Activated CD4-positive, alpha-beta T cell treated with anti-CD3 and anti-CD28 coated beads, Interleukin-2, amount 50 U/mL, for 24 hours (primary cell): ENCODE results near the gene KDM4B.

Source experiments
- DNase-seq, 2 donors: peaks; one replicate each; pipeline ENCODE4 v3.0.0-alpha.2; 2020; ENCODE audit warnings: low read depth in 1 of 2, low spot score in 1 of 2

The KDM4B gene

GRCh38 chr19:5103812-5104410 lies 135.0 kb downstream of the KDM4B start:
- DNase-seq = no peak

GRCh38 chr19:5104871-5105351 lies 136.0 kb downstream of the KDM4B start:
- no peak for DNase-seq

GRCh38 chr19:5106191-5106726 lies 137.3 kb downstream of the KDM4B start:
- no peak for DNase-seq

- no peak for DNase-seq
Observed at GRCh38 chr19:5106971-5107370, 138.1 kb downstream of the KDM4B start.

GRCh38 chr19:5107432-5108122 lies 138.7 kb downstream of the KDM4B start:
- DNase-seq = no peak

- no peak for DNase-seq
Observed at GRCh38 chr19:5108123-5108596, 139.2 kb downstream of the KDM4B start.

- no peak for DNase-seq
Observed at GRCh38 chr19:5108866-5109265, 140.0 kb downstream of the KDM4B start.

GRCh38 chr19:5109560-5109959 lies 140.6 kb downstream of the KDM4B start:
- no peak for DNase-seq

GRCh38 chr19:5110546-5110945 lies 141.6 kb downstream of the KDM4B start:
- no peak for DNase-seq

- no peak for DNase-seq
Observed at GRCh38 chr19:5111051-5111450, 142.1 kb downstream of the KDM4B start.

- no peak for DNase-seq
Observed at GRCh38 chr19:5112175-5112574, 143.3 kb downstream of the KDM4B start.

GRCh38 chr19:5112681-5113575 lies 144.0 kb downstream of the KDM4B start:
- DNase-seq = no peak

GRCh38 chr19:5113633-5114586 lies 145.0 kb downstream of the KDM4B start:
- no peak for DNase-seq

GRCh38 chr19:5114727-5115126 lies 145.8 kb downstream of the KDM4B start:
- DNase-seq = no peak

- no peak for DNase-seq
Observed at GRCh38 chr19:5115351-5115750, 146.4 kb downstream of the KDM4B start.

GRCh38 chr19:5115771-5116202 lies 146.9 kb downstream of the KDM4B start:
- no peak for DNase-seq

- DNase-seq = no peak
Observed at GRCh38 chr19:5116292-5116691, 147.4 kb downstream of the KDM4B start.

GRCh38 chr19:5117421-5117820 lies 148.5 kb downstream of the KDM4B start:
- DNase-seq = no peak

GRCh38 chr19:5118026-5118425 lies 149.1 kb downstream of the KDM4B start:
- DNase-seq = no peak

GRCh38 chr19:5119297-5119998 lies 150.5 kb downstream of the KDM4B start:
- DNase-seq = no peak
